Kidney glomerular epithelial cell (primary cell): Measurements from ENCODE around the gene CKLF.
"Not testable (repeated sequence)": the region's sequence is repeated elsewhere in the genome, so short reads cannot be mapped to it uniquely, and the experiment has no call there.

ENCODE experiments used
- DNase-seq: peaks from one replicate; lab custom pipeline; 2025; lab: John Stamatoyannopoulos, UW

Gene CKLF

GRCh38 chr16:66596986-66597848, 44.8 kb downstream of the CKLF start:
- DNase-seq: no peak

- DNase-seq: no peak
Observed at GRCh38 chr16:66598111-66598510, 45.7 kb downstream of the CKLF start.

GRCh38 chr16:66599726-66600125, 47.4 kb downstream of the CKLF start:
- DNase-seq: no peak

GRCh38 chr16:66600477-66600876, 48.1 kb downstream of the CKLF start:
- no peak for DNase-seq

- DNase-seq: no peak
Observed at GRCh38 chr16:66601471-66601870, 49.1 kb downstream of the CKLF start.

GRCh38 chr16:66603537-66604375, 51.4 kb downstream of the CKLF start:
- peak; percentile 47 for DNase-seq

- DNase-seq: peak; percentile 31
Observed at GRCh38 chr16:66604376-66605176, 52.2 kb downstream of the CKLF start, which contains the start of gene CMTM3. TSS of gene CMTM3 (plus strand) at chr16:66604704. CDS start at chr16:66604806, 102 bp downstream.

GRCh38 chr16:66605177-66605978, 53.0 kb downstream of the CKLF start:
- peak; percentile 10 for DNase-seq

- no peak for DNase-seq
Observed at GRCh38 chr16:66605979-66606751, 53.8 kb downstream of the CKLF start.

GRCh38 chr16:66608241-66609138, 56.1 kb downstream of the CKLF start:
- peak; percentile 75 for DNase-seq

- DNase-seq: no peak
Observed at GRCh38 chr16:66609139-66609510, 56.7 kb downstream of the CKLF start.

GRCh38 chr16:66610111-66610820, 57.9 kb downstream of the CKLF start:
- no peak for DNase-seq

GRCh38 chr16:66611911-66612310, 59.5 kb downstream of the CKLF start:
- not testable (repeated sequence) for DNase-seq

GRCh38 chr16:66612422-66612821, 60.0 kb downstream of the CKLF start:
- no peak for DNase-seq

- DNase-seq: no peak
Observed at GRCh38 chr16:66614161-66614802, 61.9 kb downstream of the CKLF start.
